H9 (cell line): ENCODE data around the gene NAA20. TPM values are rescaled to one million over a fixed set of nuclear protein-coding genes. Genes with fewer than 3 reads are reported as not detected.

ENCODE experiments used
- DNase-seq: peaks from one replicate; pipeline ENCODE4 v3.0.0-alpha.2; 2017
- H2AFZ ChIP-seq: one replicate; pipeline ENCODE4 v1.6.1; 2013; ENCODE audit warnings: mild to moderate bottlenecking, low read length, control low read depth, moderate library complexity
- H2AK5ac ChIP-seq: 2 replicates; pipeline ENCODE4 v1.6.1; 2013; ENCODE audit warnings: low read length, control low read depth, mixed read lengths; ENCODE audit not compliant: insufficient read length
- H2BK120ac ChIP-seq: one replicate; pipeline ENCODE4 v1.6.1; 2013; ENCODE audit warnings: low read depth, mild to moderate bottlenecking, low read length, control low read depth, inconsistent platforms; ENCODE audit not compliant: poor library complexity, severe bottlenecking
- H2BK12ac ChIP-seq: 2 replicates; pipeline ENCODE4 v1.6.1; 2013; ENCODE audit warnings: low read length, control low read depth, mixed read lengths, low read depth; ENCODE audit not compliant: insufficient read length
- H2BK15ac ChIP-seq: 2 replicates; pipeline ENCODE4 v1.6.1; 2013; ENCODE audit warnings: low read depth, low read length, control low read depth
- H2BK20ac ChIP-seq: one replicate; pipeline ENCODE4 v1.6.1; 2013; ENCODE audit warnings: low read depth, mild to moderate bottlenecking, low read length, control low read depth, inconsistent platforms; ENCODE audit not compliant: poor library complexity, severe bottlenecking
- H2BK5ac ChIP-seq: 2 replicates; pipeline ENCODE4 v1.6.1; 2013; ENCODE audit warnings: low read length, control low read depth, mixed read lengths; ENCODE audit not compliant: insufficient read length
- H3K14ac ChIP-seq: 2 replicates; pipeline ENCODE4 v1.6.1; 2013; ENCODE audit warnings: low read length, control low read depth; ENCODE audit not compliant: insufficient read depth
- H3K18ac ChIP-seq: 2 replicates; pipeline ENCODE4 v1.6.1; 2013; ENCODE audit warnings: low read depth, mild to moderate bottlenecking, mixed read lengths, low read length, control low read depth; ENCODE audit not compliant: insufficient read length
- H3K23ac ChIP-seq: 2 replicates; pipeline ENCODE4 v1.6.1; 2013; ENCODE audit warnings: low read length, control low read depth, mixed read lengths, low read depth; ENCODE audit not compliant: insufficient read length
- H3K23me2 ChIP-seq: 2 replicates; pipeline ENCODE4 v1.6.1; 2013; ENCODE audit warnings: low read depth, mild to moderate bottlenecking, mixed read lengths, low read length, control low read depth; ENCODE audit not compliant: insufficient read length, poor library complexity, severe bottlenecking
- H3K27ac ChIP-seq: 2 replicates; pipeline ENCODE4 v1.5.1; 2013; ENCODE audit warnings: low read length, control low read depth, mixed read lengths, low read depth; ENCODE audit not compliant: insufficient read length
- H3K27me3 ChIP-seq: 2 replicates; pipeline ENCODE4 v1.6.1; 2013; ENCODE audit warnings: low read length, control low read depth, inconsistent platforms; ENCODE audit not compliant: insufficient read depth
- H3K4ac ChIP-seq: 2 replicates; pipeline ENCODE4 v1.6.1; 2013; ENCODE audit warnings: low read depth, mild to moderate bottlenecking, control low read depth, inconsistent platforms, low read length, moderate library complexity
- H3K4me1 ChIP-seq: 2 replicates; pipeline ENCODE4 v1.6.1; 2013; ENCODE audit warnings: low read length, control low read depth, inconsistent platforms; ENCODE audit not compliant: insufficient read depth
- H3K4me2 ChIP-seq: 2 replicates; pipeline ENCODE4 v1.6.1; 2013; ENCODE audit warnings: low read length, control low read depth, mixed read lengths; ENCODE audit not compliant: insufficient read length, insufficient read depth
- H3K56ac ChIP-seq: 2 replicates; pipeline ENCODE4 v1.6.1; 2013; ENCODE audit warnings: low read depth, mild to moderate bottlenecking, mixed read lengths, low read length, control low read depth; ENCODE audit not compliant: insufficient read length
- H3K79me1 ChIP-seq: 2 replicates; pipeline ENCODE4 v1.6.1; 2013; ENCODE audit warnings: low read depth, mild to moderate bottlenecking, moderate library complexity, low read length, control low read depth, inconsistent platforms; ENCODE audit not compliant: insufficient read depth, poor library complexity, severe bottlenecking
- H3K79me2 ChIP-seq: 2 replicates; pipeline ENCODE4 v1.6.1; 2013; ENCODE audit warnings: low read length, control low read depth, inconsistent platforms; ENCODE audit not compliant: insufficient read depth
- H3K9ac ChIP-seq: 2 replicates; pipeline ENCODE4 v1.6.1; 2013; ENCODE audit warnings: low read length, control low read depth, mixed read lengths; ENCODE audit not compliant: insufficient read length; ENCODE audit errors: extremely low read depth
- H3K9me3 ChIP-seq: one replicate; pipeline ENCODE4 v1.6.1; 2013; ENCODE audit warnings: low read depth, low read length, inconsistent platforms; ENCODE audit not compliant: control insufficient read depth
- H3T11ph ChIP-seq: one replicate; pipeline ENCODE4 v1.6.1; 2013; ENCODE audit warnings: mild to moderate bottlenecking, low read length, control low read depth, inconsistent platforms
- H4K20me1 ChIP-seq: one replicate; pipeline ENCODE4 v1.6.1; 2013; ENCODE audit not compliant: control insufficient read depth, insufficient read length, insufficient read depth
- H4K5ac ChIP-seq: 2 replicates; pipeline ENCODE4 v1.6.1; 2013; ENCODE audit warnings: low read depth, mild to moderate bottlenecking, mixed read lengths, low read length, control low read depth; ENCODE audit not compliant: insufficient read length
- H4K8ac ChIP-seq: replicated peaks from 2 replicates; pipeline ENCODE4 v1.6.1; 2013; ENCODE audit warnings: low read length, control low read depth, mixed read lengths, low read depth; ENCODE audit not compliant: insufficient read length
- H4K91ac ChIP-seq: 2 replicates; pipeline ENCODE4 v1.6.1; 2013; ENCODE audit warnings: low read depth, mild to moderate bottlenecking, moderate library complexity, mixed read lengths, low read length, control low read depth; ENCODE audit not compliant: insufficient read length
- H3K27ac Mint-ChIP-seq, 3 experiments: 2 replicates in 2 of 3; 3 replicates in 1 of 3; pipeline ENCODE4 v1.8.0; 2020 to 2021; ENCODE audit warnings: mixed read lengths in 3 of 3, mild to moderate bottlenecking in 1 of 3, moderate library complexity in 1 of 3
- H3K27me3 Mint-ChIP-seq: 2 replicates; pipeline ENCODE4 v1.8.0; 2021; ENCODE audit warnings: low read depth, mild to moderate bottlenecking, moderate library complexity, mixed read lengths
- H3K36me3 Mint-ChIP-seq, 3 experiments: 2 replicates in 2 of 3; 3 replicates in 1 of 3; pipeline ENCODE4 v1.8.0; 2020 to 2021; ENCODE audit warnings: low read depth in 3 of 3, mixed read lengths in 3 of 3; ENCODE audit not compliant: insufficient read depth in 1 of 3
- H3K4me1 Mint-ChIP-seq, 2 experiments: 2 replicates each; pipeline ENCODE4 v1.8.0; 2020; ENCODE audit warnings: mixed read lengths in 2 of 2
- H3K4me3 Mint-ChIP-seq, 2 experiments: 2 replicates in 1 of 2; 3 replicates in 1 of 2; pipeline ENCODE4 v1.8.0; 2020 to 2021; ENCODE audit warnings: mild to moderate bottlenecking in 2 of 2, mixed read lengths in 2 of 2, moderate library complexity in 1 of 2
- H3K9me3 Mint-ChIP-seq, 2 experiments: 2 replicates in 1 of 2; 3 replicates in 1 of 2; pipeline ENCODE4 v1.8.0; 2020; ENCODE audit warnings: mild to moderate bottlenecking in 2 of 2, mixed read lengths in 2 of 2, moderate library complexity in 1 of 2
- WGBS: extraction: QIAGEN DNeasy Blood & Tissue Kit; methylation state at CpG from one replicate; pipeline ENCODE4 v1.1.7; 2013; ENCODE audit warnings: missing lambda C conversion rate, low lambda C conversion rate, mixed read lengths; ENCODE audit not compliant: insufficient read length; ENCODE audit errors: extremely low coverage; 5-methylcytosine and 5-hydroxymethylcytosine counted together
- total RNA-seq: library from RNA; stranded (reverse); gene quantifications from 2 replicates; pipeline ENCODE4 v1.2.1, GENCODE V29; 2021
- TF ChIP-seq, protein P1 (sequence below): fragments of 200-600 bp; sonication (generic); conservative IDR thresholded peaks from 3 replicates; pipeline ENCODE4 v1.8.0; 2021; ENCODE audit warnings: antibody characterized with exemption, mild to moderate bottlenecking

The NAA20 gene
- total RNA-seq, 1 experiment from 2014 or later, result 48.1 TPM

DNA sequence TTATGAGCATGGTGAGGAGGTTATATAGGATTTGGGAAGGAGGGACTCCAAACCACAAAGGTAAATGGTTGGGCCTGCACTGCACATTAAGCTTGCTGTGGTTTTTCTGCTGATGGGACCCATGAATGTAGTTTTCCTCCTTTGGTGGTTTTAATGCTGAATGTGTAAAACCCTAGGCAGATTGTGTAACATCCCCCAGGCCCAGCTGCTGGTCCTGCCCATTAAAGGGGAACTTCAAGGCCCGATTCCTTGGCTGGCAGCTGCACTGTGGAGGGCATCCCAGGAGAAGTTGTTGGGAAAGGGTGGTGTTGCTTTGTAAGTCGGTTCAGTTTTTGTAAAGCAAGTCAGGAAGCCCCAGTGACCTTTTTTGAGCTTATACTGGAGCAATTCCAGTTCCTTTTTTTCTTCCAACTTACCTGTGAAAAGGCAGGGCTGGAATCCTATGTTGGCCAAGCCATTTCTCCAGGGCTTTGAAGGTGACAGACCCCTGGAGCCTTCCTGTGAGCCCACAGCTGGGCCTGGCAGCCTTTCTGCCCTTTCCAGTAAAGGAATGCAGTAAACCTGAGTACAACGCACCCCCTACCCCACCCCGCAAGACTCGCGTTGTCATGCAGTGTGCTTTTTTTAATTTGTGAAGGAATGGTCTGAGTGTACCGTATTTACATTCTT, 43.1 kb upstream of the NAA20 start:
- no peak overlapping the region for H3T11ph ChIP-seq
- no peak overlapping the region for H2BK5ac ChIP-seq
- Mint-ChIP-seq H3K9me3 (no peaks in the 10 kb centered on the region), H3K27me3 (no peaks in the 10 kb centered on the region; the same call in none of the 2 replicates), H3K4me1 (peaks cover 7 to 14% of the 10 kb centered on the region in 2 experiments), H3K4me3 (no peak overlapping the region), H3K36me3 (no peaks in the 10 kb centered on the region), H3K27ac (no peak overlapping the region)
- no peaks in the 10 kb centered on the region for H3K9me3 ChIP-seq
- no peak overlapping the region for H3K9ac ChIP-seq
- no peak overlapping the region for H2BK20ac ChIP-seq
- no peak overlapping the region for H4K91ac ChIP-seq
- no peak overlapping the region for H3K23ac ChIP-seq
- H3K14ac ChIP-seq, result no peak overlapping the region
- H4K20me1 ChIP-seq, result peaks cover 7% of the 10 kb centered on the region
- H2BK12ac ChIP-seq, result no peak overlapping the region
- no peak overlapping the region for H3K4ac ChIP-seq
- TF ChIP-seq, protein P1, sequence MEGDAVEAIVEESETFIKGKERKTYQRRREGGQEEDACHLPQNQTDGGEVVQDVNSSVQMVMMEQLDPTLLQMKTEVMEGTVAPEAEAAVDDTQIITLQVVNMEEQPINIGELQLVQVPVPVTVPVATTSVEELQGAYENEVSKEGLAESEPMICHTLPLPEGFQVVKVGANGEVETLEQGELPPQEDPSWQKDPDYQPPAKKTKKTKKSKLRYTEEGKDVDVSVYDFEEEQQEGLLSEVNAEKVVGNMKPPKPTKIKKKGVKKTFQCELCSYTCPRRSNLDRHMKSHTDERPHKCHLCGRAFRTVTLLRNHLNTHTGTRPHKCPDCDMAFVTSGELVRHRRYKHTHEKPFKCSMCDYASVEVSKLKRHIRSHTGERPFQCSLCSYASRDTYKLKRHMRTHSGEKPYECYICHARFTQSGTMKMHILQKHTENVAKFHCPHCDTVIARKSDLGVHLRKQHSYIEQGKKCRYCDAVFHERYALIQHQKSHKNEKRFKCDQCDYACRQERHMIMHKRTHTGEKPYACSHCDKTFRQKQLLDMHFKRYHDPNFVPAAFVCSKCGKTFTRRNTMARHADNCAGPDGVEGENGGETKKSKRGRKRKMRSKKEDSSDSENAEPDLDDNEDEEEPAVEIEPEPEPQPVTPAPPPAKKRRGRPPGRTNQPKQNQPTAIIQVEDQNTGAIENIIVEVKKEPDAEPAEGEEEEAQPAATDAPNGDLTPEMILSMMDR, result no peak
- H4K8ac ChIP-seq, result no peak overlapping the region
- H3K4me2 ChIP-seq, result no peak overlapping the region
- H3K56ac ChIP-seq, result no peak overlapping the region
- H2AFZ ChIP-seq, result no peak overlapping the region
- no peak overlapping the region for H3K18ac ChIP-seq
- H3K27me3 ChIP-seq, result no peaks in the 10 kb centered on the region
- H2BK15ac ChIP-seq, result no peak overlapping the region
- no peak overlapping the region for H3K27ac ChIP-seq
- H4K5ac ChIP-seq, result no peak overlapping the region
- H2BK120ac ChIP-seq, result no peak overlapping the region
- no peak for DNase-seq
- WGBS, result no CpG with 5 or more reads among the region's 7 CpGs
- 0 out of 2 replicates have a peak, but pooled peaks cover 4% of the 10 kb centered on the region for H3K4me1 ChIP-seq
- no peak overlapping the region for H2AK5ac ChIP-seq
- no peaks in the 10 kb centered on the region for H3K79me2 ChIP-seq
- no peaks in the 10 kb centered on the region for H3K23me2 ChIP-seq
- H3K79me1 ChIP-seq, result no peaks in the 10 kb centered on the region
